22Rv1 (cell line): Measurements from ENCODE around the gene MARCHF3.

ENCODE experiments used
- CTCF ChIP-seq: fragments of 450-650 bp; IDR thresholded peaks from 2 replicates; pipeline ENCODE4 v1.5.1; 2017; ENCODE audit warnings: mild to moderate bottlenecking
- ZFX ChIP-seq: fragments of 450-650 bp; IDR thresholded peaks from 2 replicates; pipeline ENCODE4 v1.6.1; 2017; ENCODE audit warnings: antibody characterized with exemption, borderline replicate concordance

- no peak for TF ChIP-seq CTCF
- TF ChIP-seq ZFX, result no peak
These were observed 112.3 kb downstream of the MARCHF3 start for GRCh38 chr5:126917918-126918614.
